Endothelial cell of umbilical vein (primary cell): ENCODE data around the gene EXD3. TPM values are rescaled to one million over a fixed set of nuclear protein-coding genes. Genes with fewer than 3 reads are reported as not detected.

Experiments
- BruUV-seq: library from RNA; stranded (reverse); fragments of 400-500 nt; replicated peaks from 2 replicates; lab custom pipeline; 2021; lab: Mats Ljungman, UMichigan
- CTCF ChIA-PET: fragments of 300-600, 350-600 bp; sonication (Branson Sonifier 250); formaldehyde crosslinking; loops from one replicate; lab custom pipeline; 2021; ENCODE audit warnings: antibody characterized with exemption, inconsistent platforms; lab: Charles Lee
- POLR2A ChIA-PET: fragments of 300-600, 350-600 bp; sonication (Branson Sonifier 250); formaldehyde crosslinking; loops from one replicate; lab custom pipeline; 2021; ENCODE audit warnings: antibody characterized with exemption, inconsistent platforms; lab: Charles Lee
- DNase-seq: peaks from one replicate; pipeline ENCODE4 v3.0.0-alpha.2; 2011; ENCODE audit warnings: low read depth, low spot score
- FAIRE-seq: peaks from 2 replicates; lab custom pipeline; 2011; peaks lifted over from hg19 to GRCh38; lab: Jason Lieb, UNC
- H2AFZ ChIP-seq: 2 replicates; pipeline ENCODE4 v1.6.0; 2012; ENCODE audit warnings: low read depth, low read length, control low read depth, inconsistent platforms
- H3K27ac ChIP-seq: 2 replicates; pipeline ENCODE4 v1.5.1; 2011; ENCODE audit warnings: low read depth, mild to moderate bottlenecking, control low read depth, low read length, moderate library complexity; ENCODE audit not compliant: insufficient read depth
- H3K27me3 ChIP-seq, 2 experiments: 2 replicates each; pipeline versions ENCODE4 v1.6.0 to v1.6.1; 2011; ENCODE audit warnings: low read length in 2 of 2, mixed read lengths in 1 of 2; ENCODE audit not compliant: control insufficient read depth in 2 of 2, insufficient read depth in 2 of 2
- H3K36me3 ChIP-seq, 2 experiments: 2 replicates in 1 of 2; 3 replicates in 1 of 2; pipeline ENCODE4 v1.5.1; 2011; ENCODE audit warnings: low read length in 2 of 2, mild to moderate bottlenecking in 1 of 2, moderate library complexity in 1 of 2; ENCODE audit not compliant: control insufficient read depth in 2 of 2, insufficient read depth in 2 of 2; ENCODE audit errors: extremely low read depth in 1 of 2
- H3K4me1 ChIP-seq: 3 replicates; pipeline ENCODE4 v1.5.1; 2011; ENCODE audit warnings: mild to moderate bottlenecking, low read length; ENCODE audit not compliant: control insufficient read depth, insufficient read depth; ENCODE audit errors: extremely low read depth
- H3K4me2 ChIP-seq: 2 replicates; pipeline ENCODE4 v1.6.1; 2011; ENCODE audit warnings: low read length, control low read depth, mixed read lengths; ENCODE audit not compliant: insufficient read depth
- H3K4me3 ChIP-seq, 3 experiments: fragments of 200-600 bp in 1 of 3; sonication (generic), shearing (Covaris generic) in 1 of 3; replicated peaks in 1 of 3; 2 replicates each; pipeline ENCODE4 v1.5.1; 2011 to 2016; ENCODE audit warnings: control low read depth in 3 of 3, low read length in 3 of 3, mild to moderate bottlenecking in 2 of 3, inconsistent platforms in 1 of 3, low read depth in 1 of 3, moderate library complexity in 1 of 3; ENCODE audit not compliant: insufficient read depth in 1 of 3
- H3K79me2 ChIP-seq: 2 replicates; pipeline ENCODE4 v1.6.0; 2012; ENCODE audit warnings: low read length, inconsistent platforms; ENCODE audit not compliant: control insufficient read depth, insufficient read depth
- H3K9ac ChIP-seq: replicated peaks from 2 replicates; pipeline ENCODE3; 2011; ENCODE audit warnings: low read length, control low read depth; ENCODE audit not compliant: insufficient read depth; ENCODE audit errors: extremely low read depth
- H3K9me1 ChIP-seq: replicated peaks from 3 replicates; pipeline ENCODE4 v1.6.0; 2011; ENCODE audit warnings: mild to moderate bottlenecking, low read length; ENCODE audit not compliant: control insufficient read depth, insufficient read depth; ENCODE audit errors: extremely low read depth
- H3K9me3 ChIP-seq: replicated peaks from 2 replicates; pipeline ENCODE4 v1.5.1; 2012; ENCODE audit warnings: low read length, inconsistent platforms; ENCODE audit not compliant: control insufficient read depth, insufficient read depth
- H4K20me1 ChIP-seq: replicated peaks from 2 replicates; pipeline ENCODE3; 2011; ENCODE audit warnings: mild to moderate bottlenecking, low read length; ENCODE audit not compliant: control insufficient read depth, insufficient read depth; ENCODE audit errors: extremely low read depth
- EZH2 ChIP-seq: IDR thresholded peaks from 2 replicates; pipeline ENCODE4 v1.6.1; 2012; ENCODE audit warnings: borderline replicate concordance, low read depth, mild to moderate bottlenecking, moderate library complexity, low read length, inconsistent platforms; ENCODE audit not compliant: severe bottlenecking
- FOS ChIP-seq: IDR thresholded peaks from 2 replicates; pipeline ENCODE4 v1.6.1; 2011; ENCODE audit warnings: mild to moderate bottlenecking, low read length, moderate library complexity, borderline replicate concordance; ENCODE audit not compliant: insufficient read depth
- GATA2 ChIP-seq: IDR thresholded peaks from 2 replicates; pipeline ENCODE4 v1.7.0; 2011; ENCODE audit warnings: low read depth, mild to moderate bottlenecking, moderate library complexity, mixed read lengths, low read length; ENCODE audit not compliant: insufficient read length, insufficient read depth
- JUN ChIP-seq: IDR thresholded peaks from 2 replicates; pipeline ENCODE4 v1.6.1; 2011; ENCODE audit warnings: borderline replicate concordance, low read depth; ENCODE audit not compliant: insufficient read length, insufficient read depth
- MYC ChIP-seq: IDR thresholded peaks from one replicate; pipeline ENCODE4 v1.6.1; 2011; ENCODE audit warnings: mild to moderate bottlenecking, low read depth, low read length
- POLR2A ChIP-seq: IDR thresholded peaks from 2 replicates; pipeline ENCODE4 v1.6.1; 2012; ENCODE audit warnings: low read depth, mild to moderate bottlenecking, control low read depth, low read length
- POLR2AphosphoS5 ChIP-seq: IDR thresholded peaks from 2 replicates; pipeline ENCODE4 v1.6.1; 2012; ENCODE audit warnings: low read depth, mild to moderate bottlenecking, control low read depth, low read length, moderate library complexity; ENCODE audit not compliant: insufficient read depth
- dilution Hi-C: fragments of 300-500 bp; cut with MboI; formaldehyde crosslinking; loops from one replicate; pipeline ENCODE4 v1.15.0; 2019; ENCODE audit warnings: low sequenced_read_pairs; ENCODE audit not compliant: extremely low pct_ligation_motif_present
- intact Hi-C: fragments of 100-400 bp; cut with micrococcal nuclease; formaldehyde crosslinking; loops from one replicate; pipeline ENCODE4 v1.10.0; 2022
- polyA plus RNA-seq, 4 experiments: library from polyadenylated mRNA; depleted of rRNA in 3 of 4; stranded (reverse) in 3 of 4; unstranded in 1 of 4; fragments of >200 nt; gene quantifications; 2 replicates each; pipeline versions ENCODE4 v1.2.1 to v1.2.3, GENCODE V29; 2011 to 2012; ENCODE audit warnings: missing spikeins in 1 of 4
- total RNA-seq: library from RNA; stranded (reverse); gene quantifications from 2 replicates; pipeline ENCODE4 v1.2.3, GENCODE V29; 2021
- TF ChIP-seq, protein P1 (sequence below): IDR thresholded peaks from 2 replicates; pipeline ENCODE4 v1.6.1; 2011; ENCODE audit not compliant: insufficient read depth, insufficient read length
- TF ChIP-seq, protein P2 (sequence below), 2 donors: IDR thresholded peaks; 1 replicate in 1 of 2; 2 replicates in 1 of 2; pipeline ENCODE4 v1.5.1; 2011; ENCODE audit warnings: low read length in 2 of 2, mild to moderate bottlenecking in 2 of 2, moderate library complexity in 2 of 2, control low read depth in 1 of 2, inconsistent platforms in 1 of 2, low read depth in 1 of 2; ENCODE audit not compliant: insufficient read depth in 1 of 2; ENCODE audit errors: extremely low read depth in 1 of 2

Gene EXD3
- total and polyA plus RNA-seq, 2 donors (not counting 3 experiments of a cell fraction or from before 2014, with no cell fraction given) = 17.7 to 30.3 TPM

DNA sequence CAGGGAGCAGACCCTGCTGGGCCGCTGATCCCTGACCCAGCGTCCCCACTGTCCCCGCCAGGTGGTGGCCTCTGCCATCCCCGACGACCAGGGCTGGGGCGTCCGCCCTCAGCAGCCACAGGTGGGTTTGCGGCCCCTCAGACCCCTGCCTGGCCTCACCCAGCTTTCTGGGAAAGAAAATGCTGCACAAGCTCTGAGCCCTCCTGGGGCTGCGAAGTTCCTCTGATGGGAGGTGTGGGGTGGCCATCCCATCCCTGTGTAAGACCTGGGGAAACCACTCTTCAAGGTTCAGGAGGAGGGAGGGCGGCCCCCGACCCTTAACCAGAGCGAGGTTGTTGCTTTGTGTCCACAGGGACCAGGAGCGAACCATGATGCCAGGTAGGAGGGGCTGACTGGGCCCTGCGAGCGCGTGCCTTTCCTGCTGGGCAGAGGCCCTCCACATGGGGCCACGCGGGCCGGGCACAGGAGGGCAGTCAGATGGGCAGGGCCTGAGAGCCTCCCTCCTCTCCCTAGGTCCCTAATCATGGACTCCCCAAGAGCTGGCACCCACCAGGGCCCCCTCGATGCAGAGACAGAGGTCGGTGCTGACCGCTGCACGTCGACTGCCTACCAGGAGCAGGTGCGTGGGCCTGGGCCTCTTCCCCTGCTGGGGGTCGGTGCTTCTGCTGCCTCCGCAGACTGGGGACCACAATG, 7.9 kb upstream of the EXD3 start:
- Histone ChIP-seq H3K9ac (no peak overlapping the region), H3K4me2 (no peak overlapping the region), H3K27me3 (no peaks in the 10 kb centered on the region), H3K4me3 (no peak overlapping the region), H3K4me1 (no peaks in the 10 kb centered on the region), H3K9me3 (no peaks in the 10 kb centered on the region), H3K9me1 (no peaks in the 10 kb centered on the region), H3K79me2 (no peaks in the 10 kb centered on the region), H3K27ac (no peak overlapping the region), H2AFZ (no peak overlapping the region), H3K36me3 (no peaks in the 10 kb centered on the region), H4K20me1 (no peaks in the 10 kb centered on the region)
- dilution Hi-C loops (no loop called here), intact Hi-C loops (no loop called here)
- DNase-seq (no peak), FAIRE-seq (no peak)
- TF ChIP-seq MYC = no peak
- no peak for TF ChIP-seq GATA2
- no peak for TF ChIP-seq EZH2
- TF ChIP-seq POLR2AphosphoS5 = no peak
- no peak for TF ChIP-seq JUN
- TF ChIP-seq, protein P1, sequence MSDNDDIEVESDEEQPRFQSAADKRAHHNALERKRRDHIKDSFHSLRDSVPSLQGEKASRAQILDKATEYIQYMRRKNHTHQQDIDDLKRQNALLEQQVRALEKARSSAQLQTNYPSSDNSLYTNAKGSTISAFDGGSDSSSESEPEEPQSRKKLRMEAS = no peak
- no peak for TF ChIP-seq POLR2A
- TF ChIP-seq, protein P2, sequence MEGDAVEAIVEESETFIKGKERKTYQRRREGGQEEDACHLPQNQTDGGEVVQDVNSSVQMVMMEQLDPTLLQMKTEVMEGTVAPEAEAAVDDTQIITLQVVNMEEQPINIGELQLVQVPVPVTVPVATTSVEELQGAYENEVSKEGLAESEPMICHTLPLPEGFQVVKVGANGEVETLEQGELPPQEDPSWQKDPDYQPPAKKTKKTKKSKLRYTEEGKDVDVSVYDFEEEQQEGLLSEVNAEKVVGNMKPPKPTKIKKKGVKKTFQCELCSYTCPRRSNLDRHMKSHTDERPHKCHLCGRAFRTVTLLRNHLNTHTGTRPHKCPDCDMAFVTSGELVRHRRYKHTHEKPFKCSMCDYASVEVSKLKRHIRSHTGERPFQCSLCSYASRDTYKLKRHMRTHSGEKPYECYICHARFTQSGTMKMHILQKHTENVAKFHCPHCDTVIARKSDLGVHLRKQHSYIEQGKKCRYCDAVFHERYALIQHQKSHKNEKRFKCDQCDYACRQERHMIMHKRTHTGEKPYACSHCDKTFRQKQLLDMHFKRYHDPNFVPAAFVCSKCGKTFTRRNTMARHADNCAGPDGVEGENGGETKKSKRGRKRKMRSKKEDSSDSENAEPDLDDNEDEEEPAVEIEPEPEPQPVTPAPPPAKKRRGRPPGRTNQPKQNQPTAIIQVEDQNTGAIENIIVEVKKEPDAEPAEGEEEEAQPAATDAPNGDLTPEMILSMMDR (IDR thresholded peaks at IDR 0.05; ENCODE audit: extremely low read depth in 1 of 2, insufficient read depth in 1 of 2, low read depth in 1 of 2, low read length in 2 of 2) = no peak
- no peak for TF ChIP-seq FOS
- BruUV-seq = no TSS peak
- ChIA-PET POLR2A (no interaction called here), CTCF (interaction anchor here (0.9 to 4.5 kb wide), 2 partner anchors 8 to 144 kb away, joined by 3 to 28 read pairs; partner anchors contain the start of genes EXD3 and NOXA1)
